Esophagus squamous epithelium (tissue), 5 donors: Measurements from ENCODE around the gene PLSCR2. TPM values are rescaled to one million over a fixed set of nuclear protein-coding genes. Genes with fewer than 3 reads are reported as not detected.

Experiments
- DNase-seq: peaks from one replicate; lab custom pipeline; 2025; lab: John Stamatoyannopoulos, UW
- H3K27ac ChIP-seq, 4 donors: fragments of 200-600 bp; sonication (generic); one replicate each; pipeline ENCODE4 v1.5.1; 2016 to 2019; ENCODE audit warnings: mild to moderate bottlenecking in 1 of 4
- H3K27me3 ChIP-seq, 4 donors: fragments of 200-600 bp; sonication (generic); 1 replicate in 3 of 4; 2 replicates in 1 of 4; pipeline versions ENCODE4 v1.5.1 to v1.6.0; 2017 to 2021; ENCODE audit warnings: antibody characterized with exemption in 1 of 4
- H3K36me3 ChIP-seq, 3 donors: fragments of 200-600 bp; sonication (generic); one replicate each; pipeline ENCODE4 v1.5.1; 2016 to 2019
- H3K4me1 ChIP-seq, 3 donors: fragments of 200-600 bp; sonication (generic); one replicate each; pipeline ENCODE4 v1.5.1; 2017 to 2019
- H3K4me3 ChIP-seq, 4 donors: fragments of 200-600 bp; sonication (generic); 1 replicate in 3 of 4; 2 replicates in 1 of 4; pipeline ENCODE4 v1.5.1; 2016 to 2019; ENCODE audit warnings: mild to moderate bottlenecking in 2 of 4, moderate library complexity in 1 of 4
- H3K9me3 ChIP-seq, 3 donors: fragments of 200-600 bp; sonication (generic); one replicate each; pipeline ENCODE4 v1.5.1; 2016 to 2019
- POLR2A ChIP-seq, 4 donors: fragments of 450-650 bp; IDR thresholded peaks; one replicate each; pipeline ENCODE4 v1.6.1; 2017; ENCODE audit warnings: antibody characterized with exemption in 4 of 4, mild to moderate bottlenecking in 4 of 4, moderate library complexity in 3 of 4
- WGBS, 2 donors: methylation state at CpG; one replicate each; pipeline ENCODE4 v1.1.5; 2018; 5-methylcytosine and 5-hydroxymethylcytosine counted together
- intact Hi-C: fragments of 100-400 bp; cut with DNase I; formaldehyde crosslinking; loops from one replicate; pipeline ENCODE4 v1.15.0; 2022
- total RNA-seq, 4 donors: library from RNA; depleted of rRNA; stranded (reverse); fragments of >200 nt; gene quantifications; one replicate each; pipeline ENCODE4 v1.1.0, GENCODE V29; 2016
- TF ChIP-seq, protein P1 (sequence below), 6 experiments: fragments of 450-650 bp in 4 of 6; fragments of 200-600 bp in 2 of 6; sonication (generic) in 2 of 6; IDR thresholded peaks; one replicate each; pipeline ENCODE4 v1.5.1; 2016 to 2019; ENCODE audit warnings: antibody characterized with exemption in 6 of 6, mild to moderate bottlenecking in 4 of 6, moderate library complexity in 4 of 6
- donor health status: DM: yes; HTN: yes; CAD: no.

Gene PLSCR2
- total RNA-seq, 4 donors from 2014 or later: not detected

- H3K4me3 ChIP-seq: no peak overlapping the region
- H3K27ac ChIP-seq: no peak overlapping the region
- H3K4me1 ChIP-seq: peaks cover 0 to 9% (median 3%) of the 10 kb centered on the region in 3 donors
- no peak for TF ChIP-seq POLR2A (IDR thresholded peaks at IDR 0.05)
- TF ChIP-seq, protein P1, sequence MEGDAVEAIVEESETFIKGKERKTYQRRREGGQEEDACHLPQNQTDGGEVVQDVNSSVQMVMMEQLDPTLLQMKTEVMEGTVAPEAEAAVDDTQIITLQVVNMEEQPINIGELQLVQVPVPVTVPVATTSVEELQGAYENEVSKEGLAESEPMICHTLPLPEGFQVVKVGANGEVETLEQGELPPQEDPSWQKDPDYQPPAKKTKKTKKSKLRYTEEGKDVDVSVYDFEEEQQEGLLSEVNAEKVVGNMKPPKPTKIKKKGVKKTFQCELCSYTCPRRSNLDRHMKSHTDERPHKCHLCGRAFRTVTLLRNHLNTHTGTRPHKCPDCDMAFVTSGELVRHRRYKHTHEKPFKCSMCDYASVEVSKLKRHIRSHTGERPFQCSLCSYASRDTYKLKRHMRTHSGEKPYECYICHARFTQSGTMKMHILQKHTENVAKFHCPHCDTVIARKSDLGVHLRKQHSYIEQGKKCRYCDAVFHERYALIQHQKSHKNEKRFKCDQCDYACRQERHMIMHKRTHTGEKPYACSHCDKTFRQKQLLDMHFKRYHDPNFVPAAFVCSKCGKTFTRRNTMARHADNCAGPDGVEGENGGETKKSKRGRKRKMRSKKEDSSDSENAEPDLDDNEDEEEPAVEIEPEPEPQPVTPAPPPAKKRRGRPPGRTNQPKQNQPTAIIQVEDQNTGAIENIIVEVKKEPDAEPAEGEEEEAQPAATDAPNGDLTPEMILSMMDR (IDR thresholded peaks at IDR 0.05): no peak
- intact Hi-C loops: no loop called here
- H3K36me3 ChIP-seq: no peaks in the 10 kb centered on the region
- H3K27me3 ChIP-seq: no peaks in the 10 kb centered on the region
- WGBS, 2 donors: 100% methylated on average over 1 of the region's 1 CpG; no CpG with 5 or more reads in 1 of the 2 donors
- H3K9me3 ChIP-seq: no peaks in the 10 kb centered on the region
- no peak for DNase-seq
Observed at GRCh38 chr3:146496726-146497125, 27.4 kb upstream of the PLSCR2 start.

- no peak overlapping the region for H3K4me3 ChIP-seq
- no peaks in the 10 kb centered on the region for H3K27me3 ChIP-seq
- no peaks in the 10 kb centered on the region for H3K36me3 ChIP-seq
- WGBS, 2 donors: 0 to 100% methylated on average over 1 of the region's 1 CpG
- DNase-seq: no peak
- H3K9me3 ChIP-seq: no peaks in the 10 kb centered on the region
- H3K4me1 ChIP-seq: peaks cover 0 to 9% (median 3%) of the 10 kb centered on the region in 3 donors
- intact Hi-C loops: no loop called here
- no peak overlapping the region for H3K27ac ChIP-seq
- no peak for TF ChIP-seq POLR2A (IDR thresholded peaks at IDR 0.05)
- TF ChIP-seq, protein P1 (IDR thresholded peaks at IDR 0.05): no peak
Observed at GRCh38 chr3:146496251-146496650, 26.9 kb upstream of the PLSCR2 start.

GRCh38 chr3:146493761-146494160 is 24.4 kb upstream of the PLSCR2 start:
- WGBS, 2 donors: 67 to 70% methylated on average over 2 of the region's 2 CpGs
- DNase-seq: no peak
- intact Hi-C loops: no loop called here
- TF ChIP-seq, protein P1 (IDR thresholded peaks at IDR 0.05): no peak
- TF ChIP-seq POLR2A (IDR thresholded peaks at IDR 0.05): no peak
- Histone ChIP-seq H3K27me3 (no peaks in the 10 kb centered on the region), H3K27ac (no peak overlapping the region), H3K9me3 (peaks cover 0 to 4% (median 0%) of the 10 kb centered on the region in 3 donors), H3K4me1 (peaks cover 0 to 9% (median 3%) of the 10 kb centered on the region in 3 donors), H3K36me3 (no peaks in the 10 kb centered on the region), H3K4me3 (no peak overlapping the region)

DNA sequence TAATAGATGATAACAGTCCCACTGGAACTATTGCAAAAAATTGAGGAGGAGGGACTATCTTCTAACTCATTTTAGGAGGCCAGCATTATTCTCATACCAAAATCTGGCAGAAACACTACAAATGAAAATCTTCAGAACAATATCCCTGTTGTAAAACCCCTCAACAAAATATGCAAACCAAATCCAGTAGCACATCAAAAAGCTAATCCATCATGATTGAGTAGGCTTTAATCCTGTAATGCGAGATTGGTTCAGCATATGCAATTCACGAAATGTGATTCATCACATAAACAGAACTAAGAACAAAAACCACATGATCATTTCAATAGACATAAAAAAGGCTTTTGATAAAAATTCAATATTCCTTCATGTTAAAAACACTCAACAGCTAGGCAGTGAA is 23.9 kb upstream of the PLSCR2 start:
- intact Hi-C loops: no loop called here
- H3K4me3 ChIP-seq: no peak overlapping the region
- TF ChIP-seq, protein P1 (IDR thresholded peaks at IDR 0.05): no peak
- no peak for TF ChIP-seq POLR2A (IDR thresholded peaks at IDR 0.05)
- WGBS, 2 donors: 37 to 45% methylated on average over 2 of the region's 2 CpGs
- H3K9me3 ChIP-seq: peaks cover 0 to 4% (median 0%) of the 10 kb centered on the region in 3 donors
- peaks cover 0 to 9% (median 3%) of the 10 kb centered on the region in 3 donors for H3K4me1 ChIP-seq
- H3K36me3 ChIP-seq: no peaks in the 10 kb centered on the region
- no peaks in the 10 kb centered on the region for H3K27me3 ChIP-seq
- H3K27ac ChIP-seq: no peak overlapping the region
- DNase-seq: no peak

- intact Hi-C loops: no loop called here
- Histone ChIP-seq H3K4me1 (peaks cover 0 to 9% (median 3%) of the 10 kb centered on the region in 3 donors), H3K9me3 (peaks cover 0 to 4% (median 0%) of the 10 kb centered on the region in 3 donors), H3K36me3 (no peaks in the 10 kb centered on the region), H3K27me3 (no peaks in the 10 kb centered on the region), H3K27ac (no peak overlapping the region), H3K4me3 (no peak overlapping the region)
- 38 to 79% methylated on average over 2 of the region's 2 CpGs for WGBS, 2 donors
- no peak for DNase-seq
- TF ChIP-seq, protein P1 (IDR thresholded peaks at IDR 0.05): no peak
- TF ChIP-seq POLR2A (IDR thresholded peaks at IDR 0.05): no peak
Observed at GRCh38 chr3:146491303-146491702, 21.9 kb upstream of the PLSCR2 start.
